Ovary (tissue), 1 donor: Measurements from ENCODE around the gene DENND6B.

Experiments used
- EP300 ChIP-seq: sonication (generic); formaldehyde crosslinking; IDR thresholded peaks from one replicate; pipeline ENCODE4 v1.6.1; 2017; ENCODE audit warnings: antibody characterized with exemption
- POLR2A ChIP-seq: fragments of 450-650 bp; IDR thresholded peaks from one replicate; pipeline ENCODE4 v1.6.1; 2017; ENCODE audit warnings: antibody characterized with exemption, mild to moderate bottlenecking, moderate library complexity

- TF ChIP-seq EP300 (no peak), POLR2A (no peak)
Observed at GRCh38 chr22:50317178-50317577, 9.6 kb downstream of the DENND6B start.
